ENCODE measurements around the gene HOMER3. TPM values are rescaled to one million over a fixed set of nuclear protein-coding genes. Genes with fewer than 3 reads are reported as not detected.
"Not testable (repeated sequence)": the region's sequence is repeated elsewhere in the genome, so short reads cannot be mapped to it uniquely, and the experiment has no call there.

Gene HOMER3
- total RNA-seq, 1 donor from 2014 or later = 2.3 TPM

- H3K4me1 Mint-ChIP-seq = peaks cover 46% of the 10 kb centered on the region
- no peak for ATAC-seq (ENCODE audit: low read depth)
- intact Hi-C loops (cut with micrococcal nuclease) = loop anchor here (1.0 to 10.0 kb wide), 13 partner anchors 12 to 400 kb away; partner anchors contain the start of genes ARMC6, BORCS8, CRTC1 and ELL
- no peaks in the 10 kb centered on the region for H3K27me3 Mint-ChIP-seq
- H3K4me3 Mint-ChIP-seq = peak overlapping the region; percentile 91
- POLR2A ChIA-PET = interaction anchor here (0.5 to 2.0 kb wide), 22 partner anchors 8 to 640 kb away, joined by 3 to 23 read pairs (median 4); partner anchors contain the start of genes KXD1, REX1BD, SLC25A42 and UBA52
- peaks cover 64% of the 10 kb centered on the region for H3K36me3 Mint-ChIP-seq (ENCODE audit: low read depth)
- TF ChIP-seq, protein P1, sequence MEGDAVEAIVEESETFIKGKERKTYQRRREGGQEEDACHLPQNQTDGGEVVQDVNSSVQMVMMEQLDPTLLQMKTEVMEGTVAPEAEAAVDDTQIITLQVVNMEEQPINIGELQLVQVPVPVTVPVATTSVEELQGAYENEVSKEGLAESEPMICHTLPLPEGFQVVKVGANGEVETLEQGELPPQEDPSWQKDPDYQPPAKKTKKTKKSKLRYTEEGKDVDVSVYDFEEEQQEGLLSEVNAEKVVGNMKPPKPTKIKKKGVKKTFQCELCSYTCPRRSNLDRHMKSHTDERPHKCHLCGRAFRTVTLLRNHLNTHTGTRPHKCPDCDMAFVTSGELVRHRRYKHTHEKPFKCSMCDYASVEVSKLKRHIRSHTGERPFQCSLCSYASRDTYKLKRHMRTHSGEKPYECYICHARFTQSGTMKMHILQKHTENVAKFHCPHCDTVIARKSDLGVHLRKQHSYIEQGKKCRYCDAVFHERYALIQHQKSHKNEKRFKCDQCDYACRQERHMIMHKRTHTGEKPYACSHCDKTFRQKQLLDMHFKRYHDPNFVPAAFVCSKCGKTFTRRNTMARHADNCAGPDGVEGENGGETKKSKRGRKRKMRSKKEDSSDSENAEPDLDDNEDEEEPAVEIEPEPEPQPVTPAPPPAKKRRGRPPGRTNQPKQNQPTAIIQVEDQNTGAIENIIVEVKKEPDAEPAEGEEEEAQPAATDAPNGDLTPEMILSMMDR (IDR thresholded peaks at IDR 0.05) = no peak
- DNase-seq = no peak
- H3K27ac Mint-ChIP-seq = peak overlapping the region; percentile 60
- H3K9me3 Mint-ChIP-seq = no peaks in the 10 kb centered on the region
- CTCF ChIA-PET = interaction anchor here (0.9 to 1.2 kb wide), 3 partner anchors 22 to 469 kb away, joined by 3 to 4 read pairs (median 3); partner anchors contain the start of genes HOMER3 and KXD1
Measured at GRCh38 chr19:18919900-18920214, 21.2 kb downstream of the HOMER3 start.

GRCh38 chr19:18919086-18919899 lies 21.7 kb downstream of the HOMER3 start, which contains the start of the genes COPE and DDX49:
Gene COPE, minus strand, starts transcription at chr19:18919387. Its CDS starts 39 bp downstream, at chr19:18919348.
Gene DDX49, plus strand, starts transcription at chr19:18919715. Its CDS starts 27 bp downstream, at chr19:18919742.
- peaks cover 60% of the 10 kb centered on the region for H3K36me3 Mint-ChIP-seq (ENCODE audit: low read depth)
- TF ChIP-seq, protein P1 (IDR thresholded peaks at IDR 0.05) = no peak
- CTCF ChIA-PET = interaction anchor here (0.7 to 1.2 kb wide), 5 partner anchors 22 to 1208 kb away, joined by 3 to 4 read pairs (median 3); partner anchors contain the start of genes HOMER3 and KXD1
- H3K4me3 Mint-ChIP-seq = peak within 1 kb of the TSS; percentile 91
- no peaks in the 10 kb centered on the region for H3K9me3 Mint-ChIP-seq
- DNase-seq (peak; percentile 94), ATAC-seq (ENCODE audit: low read depth) (peak; percentile 96)
- H3K27me3 Mint-ChIP-seq = no peaks in the 10 kb centered on the region
- H3K4me1 Mint-ChIP-seq = peaks cover 46% of the 10 kb centered on the region
- intact Hi-C loops (cut with micrococcal nuclease) = loop anchor here (1.0 to 10.0 kb wide), 13 partner anchors 13 to 401 kb away; partner anchors contain the start of genes ARMC6, BORCS8, CRTC1 and ELL
- POLR2A ChIA-PET = interaction anchor here (0.5 to 2.0 kb wide), 28 partner anchors 8 to 1366 kb away, joined by 3 to 23 read pairs (median 4); partner anchors contain the start of genes KXD1, REX1BD, SLC25A42 and UBA52
- H3K27ac Mint-ChIP-seq = peak within 1 kb of the TSS; percentile 60

DNA sequence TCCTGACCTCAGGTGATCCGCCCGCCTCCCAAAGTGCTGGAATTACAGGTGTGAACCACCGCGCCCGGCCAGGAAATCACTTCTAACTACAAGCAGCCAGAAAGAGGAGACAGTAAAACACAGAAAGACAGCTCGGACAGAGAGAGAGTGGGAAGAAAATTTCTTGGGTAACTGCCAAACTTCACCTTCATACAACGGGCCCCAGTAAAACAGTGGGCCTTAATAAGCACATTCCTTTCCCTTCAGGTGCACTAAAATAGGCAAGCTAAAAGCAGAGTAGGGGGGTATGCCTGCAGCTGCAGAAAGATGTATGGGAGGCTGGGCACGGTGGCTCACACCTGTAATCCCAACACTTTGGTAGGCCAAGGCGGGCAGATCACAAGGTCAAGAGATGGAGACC lies 23.4 kb downstream of the HOMER3 start:
- ATAC-seq (ENCODE audit: low read depth); DNase-seq; H3K27me3 Mint-ChIP-seq; H3K9me3 Mint-ChIP-seq; CTCF ChIA-PET; POLR2A ChIA-PET; H3K27ac Mint-ChIP-seq: not testable (repeated sequence)
- peaks cover 49% of the 10 kb centered on the region for H3K4me1 Mint-ChIP-seq
- peak overlapping the region; percentile 52 for H3K4me3 Mint-ChIP-seq
- intact Hi-C loops (cut with micrococcal nuclease) = loop anchor here (5.0 to 10.0 kb wide), 5 partner anchors 145 to 330 kb away; partner anchors contain the start of genes CRTC1, REX1BD, SLC25A42 and TMEM161A
- peaks cover 56% of the 10 kb centered on the region for H3K36me3 Mint-ChIP-seq (ENCODE audit: low read depth)

DNA sequence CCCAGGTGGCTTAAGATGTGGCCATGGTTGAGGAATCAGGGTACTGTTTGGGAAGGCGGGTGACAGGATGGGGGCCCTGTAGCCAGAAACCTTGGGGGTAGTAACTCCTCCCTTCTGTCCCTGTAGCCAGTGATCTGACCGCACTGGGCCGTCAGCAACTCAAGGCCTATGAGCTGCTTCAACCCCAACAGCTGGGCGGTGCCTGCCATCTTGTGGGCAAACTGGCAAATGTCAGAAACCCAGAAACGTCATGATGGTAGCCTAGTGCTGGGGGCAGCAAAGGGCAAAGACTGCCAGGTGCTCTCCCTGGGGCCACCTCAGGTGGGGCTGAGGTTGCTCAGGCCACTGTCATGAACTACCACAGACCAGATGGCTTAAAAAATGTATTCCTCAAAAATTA lies 25.4 kb downstream of the HOMER3 start:
- peaks cover 44% of the 10 kb centered on the region for H3K4me1 Mint-ChIP-seq
- ChIA-PET POLR2A (no interaction called here), CTCF (interaction anchor here (1.0 kb wide), 1 partner anchor 465 kb away, joined by 3 read pairs; no protein-coding TSS in a partner anchor)
- ATAC-seq (ENCODE audit: low read depth) = no peak
- H3K36me3 Mint-ChIP-seq (ENCODE audit: low read depth) = peaks cover 49% of the 10 kb centered on the region
- no peaks in the 10 kb centered on the region for H3K9me3 Mint-ChIP-seq
- intact Hi-C loops (cut with micrococcal nuclease) = loop anchor here (5.0 to 10.0 kb wide), 5 partner anchors 147 to 328 kb away; partner anchors contain the start of genes CRTC1, REX1BD, SLC25A42 and TMEM161A
- no peak overlapping the region for H3K4me3 Mint-ChIP-seq
- no peak for DNase-seq
- H3K27ac Mint-ChIP-seq = no peak overlapping the region
- H3K27me3 Mint-ChIP-seq = no peaks in the 10 kb centered on the region
- TF ChIP-seq, protein P1 (IDR thresholded peaks at IDR 0.05) = no peak

- ChIA-PET CTCF (no interaction called here), POLR2A (no interaction called here)
- no peak for ATAC-seq (ENCODE audit: low read depth)
- intact Hi-C loops (cut with micrococcal nuclease) = loop anchor here (10.0 kb wide), 1 partner anchor 221 kb away; the partner anchor contains the start of gene TMEM161A
- H3K4me3 Mint-ChIP-seq = no peak overlapping the region
- H3K9me3 Mint-ChIP-seq = no peaks in the 10 kb centered on the region
- TF ChIP-seq, protein P1 (IDR thresholded peaks at IDR 0.05) = no peak
- DNase-seq = no peak
- H3K27ac Mint-ChIP-seq = no peak overlapping the region
- no peaks in the 10 kb centered on the region for H3K27me3 Mint-ChIP-seq
- H3K4me1 Mint-ChIP-seq = peaks cover 25% of the 10 kb centered on the region
- H3K36me3 Mint-ChIP-seq (ENCODE audit: low read depth) = peaks cover 52% of the 10 kb centered on the region
Measured at GRCh38 chr19:18913466-18913865, 27.6 kb downstream of the HOMER3 start.

Data from activated B cell treated with CpG ODN at 0.5 μM for 24 hours (primary cell).